ENCODE measurements around the gene DNAJB5.

Gene DNAJB5

DNA sequence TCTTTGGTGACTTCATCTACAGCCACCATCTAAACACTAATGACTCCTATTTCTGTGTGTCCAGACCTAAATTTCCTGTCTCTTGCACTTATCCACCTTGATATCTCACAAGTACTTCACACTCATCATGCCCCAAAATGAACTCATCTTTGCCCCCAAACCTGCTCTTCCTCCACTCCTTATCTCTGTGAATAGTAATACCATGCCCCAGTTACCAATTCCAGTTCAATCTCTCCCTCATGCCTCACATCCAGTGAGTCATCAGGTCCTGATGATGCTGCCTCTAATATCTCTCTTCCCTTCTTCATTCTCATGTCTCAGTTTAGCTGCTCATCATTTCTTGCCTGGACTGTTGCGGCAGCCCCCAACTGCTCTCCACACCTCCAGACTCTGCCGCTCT is 14.9 kb upstream of the DNAJB5 start:
- ATAC-seq (peak; percentile 17), DNase-seq (ENCODE audit: low spot score in 2 of 2) (no peak)
- Mint-ChIP-seq H3K36me3 (no peaks in the 10 kb centered on the region), H3K4me1 (no peaks in the 10 kb centered on the region), H3K9me3 (no peaks in the 10 kb centered on the region), H3K4me3 (no peak overlapping the region), H3K27ac (no peak overlapping the region)

DNA sequence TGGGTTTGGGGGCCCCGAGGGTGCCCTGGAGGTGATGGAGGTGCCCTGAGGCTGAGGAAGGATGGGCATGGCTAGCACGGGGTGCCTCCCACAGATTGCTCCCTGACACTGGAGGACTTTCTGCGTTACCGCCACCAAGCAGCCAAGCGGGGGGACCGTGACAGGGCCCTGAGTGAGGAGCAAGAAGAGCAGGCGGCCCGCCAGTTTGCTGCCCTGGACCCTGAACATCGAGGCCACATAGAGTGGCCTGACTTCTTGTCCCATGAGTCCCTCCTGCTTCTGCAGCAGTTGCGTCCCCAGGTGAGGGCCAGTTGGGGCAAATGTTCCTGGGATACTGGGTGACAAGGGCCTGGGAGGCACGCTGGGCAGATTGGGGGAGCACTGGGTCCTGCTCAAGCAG is 13.1 kb upstream of the DNAJB5 start:
- H3K36me3 Mint-ChIP-seq = no peaks in the 10 kb centered on the region
- no peaks in the 10 kb centered on the region for H3K4me1 Mint-ChIP-seq
- no peak overlapping the region for H3K4me3 Mint-ChIP-seq
- ATAC-seq = no peak
- no peak overlapping the region for H3K27ac Mint-ChIP-seq
- no peak for DNase-seq (ENCODE audit: low spot score in 2 of 2)
- H3K9me3 Mint-ChIP-seq = no peaks in the 10 kb centered on the region

DNA sequence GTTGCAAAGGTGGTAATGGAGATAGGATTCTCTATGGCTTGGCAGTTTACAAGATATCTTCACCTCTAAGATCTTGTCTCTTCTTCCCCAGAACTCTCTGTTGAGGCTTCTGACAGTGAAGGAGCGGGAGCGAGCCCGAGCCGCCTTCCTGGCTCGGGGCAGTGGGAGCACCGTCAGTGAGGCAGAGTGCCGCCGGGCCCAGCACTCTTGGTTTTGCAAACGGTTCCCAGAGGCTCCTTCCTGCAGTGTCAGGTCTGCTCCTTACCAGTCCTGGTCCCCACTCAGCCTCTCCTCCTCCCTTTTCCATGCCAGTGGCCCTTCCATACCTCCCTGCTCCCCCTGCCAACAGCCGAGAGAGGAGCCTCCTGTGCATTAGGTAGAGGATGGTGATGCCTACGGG is 12.6 kb upstream of the DNAJB5 start:
- DNase-seq (ENCODE audit: low spot score in 2 of 2) (no peak), ATAC-seq (no peak)
- Mint-ChIP-seq H3K4me3 (no peak overlapping the region), H3K27ac (no peak overlapping the region), H3K36me3 (no peaks in the 10 kb centered on the region), H3K9me3 (no peaks in the 10 kb centered on the region), H3K4me1 (no peaks in the 10 kb centered on the region)

DNA sequence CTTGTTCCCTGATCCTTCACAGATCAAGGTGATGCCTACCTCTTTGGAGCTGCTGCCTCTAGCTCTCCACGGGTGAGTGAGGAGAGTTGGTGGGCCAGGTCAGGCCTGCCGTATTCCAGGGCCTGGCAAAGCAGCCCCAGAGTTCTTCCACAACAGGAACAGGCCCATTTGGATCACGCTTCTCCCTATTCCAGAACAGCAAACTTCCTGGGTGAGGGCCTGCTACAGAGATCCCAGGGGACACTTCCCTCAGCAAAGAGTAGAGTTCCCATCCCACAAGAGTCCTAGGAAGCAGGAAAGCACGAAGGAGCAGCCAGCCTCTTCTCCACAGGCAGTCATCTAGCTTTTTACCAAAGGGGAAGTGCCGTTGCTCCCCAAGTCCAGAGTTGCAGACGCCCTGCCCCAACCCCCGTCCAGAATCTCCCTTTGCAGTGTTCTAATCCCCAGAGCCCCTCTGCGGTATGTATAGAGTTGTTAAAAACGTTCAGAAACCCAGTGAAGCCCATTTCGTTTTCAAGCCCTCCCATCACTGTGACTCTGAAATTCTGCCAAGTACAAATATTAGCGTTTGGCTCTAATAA is 9.3 kb upstream of the DNAJB5 start:
- ATAC-seq = no peak
- no peak overlapping the region for H3K4me3 Mint-ChIP-seq
- peaks cover 22% of the 10 kb centered on the region for H3K4me1 Mint-ChIP-seq
- DNase-seq (ENCODE audit: low spot score in 2 of 2) = no peak
- no peaks in the 10 kb centered on the region for H3K36me3 Mint-ChIP-seq
- H3K27ac Mint-ChIP-seq = peak overlapping the region; percentile 63
- H3K9me3 Mint-ChIP-seq = no peaks in the 10 kb centered on the region

DNA sequence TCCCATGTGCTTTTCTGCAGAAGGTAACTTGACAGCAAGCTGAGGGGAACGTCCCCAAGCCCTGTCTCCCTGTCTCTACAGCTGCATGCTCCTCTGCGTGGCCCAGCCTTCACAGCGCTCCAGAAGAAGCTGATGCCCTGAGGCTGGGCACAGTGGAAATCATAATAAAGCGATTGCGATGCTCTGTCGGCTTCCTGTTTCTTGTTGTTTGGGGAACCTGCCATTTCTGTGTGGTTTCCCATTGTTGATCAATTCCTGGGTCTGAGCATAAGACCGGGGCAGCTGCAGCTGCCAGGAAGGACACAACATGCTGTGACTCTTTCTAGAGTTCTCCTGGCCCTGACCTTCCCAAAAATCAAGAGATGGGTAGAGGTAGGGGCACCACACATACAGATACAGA is 7.2 kb upstream of the DNAJB5 start:
- ATAC-seq (no peak), DNase-seq (ENCODE audit: low spot score in 2 of 2) (no peak)
- Mint-ChIP-seq H3K4me3 (no peak overlapping the region), H3K9me3 (no peaks in the 10 kb centered on the region), H3K36me3 (no peaks in the 10 kb centered on the region), H3K4me1 (peaks cover 43% of the 10 kb centered on the region), H3K27ac (no peak overlapping the region)

DNA sequence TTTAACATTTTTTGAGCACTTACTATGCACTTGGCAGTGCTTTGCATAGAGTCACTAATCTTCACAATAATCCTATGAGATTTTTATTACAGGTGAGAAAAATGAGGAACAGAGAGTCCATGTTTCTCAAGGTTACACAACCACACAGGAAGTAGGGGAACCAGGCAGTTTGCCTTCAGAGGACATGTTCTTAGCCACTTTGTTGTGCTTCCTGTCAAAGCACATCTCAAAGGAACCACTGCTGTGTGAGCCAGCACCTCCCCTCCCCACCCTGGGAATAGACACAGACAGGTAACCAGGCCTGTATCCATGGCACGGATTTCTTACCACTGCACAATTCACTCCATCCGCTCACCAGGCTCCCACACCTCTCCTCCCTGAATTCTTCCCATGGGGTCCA is 6.3 kb upstream of the DNAJB5 start:
- Mint-ChIP-seq H3K4me1 (peaks cover 51% of the 10 kb centered on the region), H3K36me3 (no peaks in the 10 kb centered on the region), H3K9me3 (no peaks in the 10 kb centered on the region), H3K4me3 (no peak overlapping the region), H3K27ac (no peak overlapping the region)
- no peak for DNase-seq (ENCODE audit: low spot score in 2 of 2)
- ATAC-seq = no peak

DNA sequence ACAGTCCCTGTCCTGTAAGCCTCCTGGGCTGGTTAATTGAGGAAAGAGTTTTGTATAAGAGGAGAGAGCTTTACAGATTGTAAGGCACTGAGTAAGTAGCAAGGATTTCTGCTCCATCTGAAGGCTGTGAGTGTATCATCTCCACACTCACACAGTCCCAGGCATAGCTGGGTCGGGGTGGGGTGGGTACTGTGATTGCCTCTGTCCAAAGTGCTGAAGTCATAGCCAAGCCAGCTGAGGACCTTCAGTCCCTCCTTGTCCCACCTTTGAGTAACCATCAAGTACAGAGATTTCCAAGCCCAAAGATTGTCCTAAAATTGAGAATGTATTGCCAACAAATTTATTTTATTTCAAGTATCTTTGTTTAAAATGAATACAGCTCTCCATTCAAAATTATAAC is 5.5 kb upstream of the DNAJB5 start:
- peaks cover under 1% of the 10 kb centered on the region for H3K36me3 Mint-ChIP-seq
- no peaks in the 10 kb centered on the region for H3K9me3 Mint-ChIP-seq
- no peak overlapping the region for H3K27ac Mint-ChIP-seq
- ATAC-seq = no peak
- no peak for DNase-seq (ENCODE audit: low spot score in 2 of 2)
- peaks cover 59% of the 10 kb centered on the region for H3K4me1 Mint-ChIP-seq
- no peak overlapping the region for H3K4me3 Mint-ChIP-seq

DNA sequence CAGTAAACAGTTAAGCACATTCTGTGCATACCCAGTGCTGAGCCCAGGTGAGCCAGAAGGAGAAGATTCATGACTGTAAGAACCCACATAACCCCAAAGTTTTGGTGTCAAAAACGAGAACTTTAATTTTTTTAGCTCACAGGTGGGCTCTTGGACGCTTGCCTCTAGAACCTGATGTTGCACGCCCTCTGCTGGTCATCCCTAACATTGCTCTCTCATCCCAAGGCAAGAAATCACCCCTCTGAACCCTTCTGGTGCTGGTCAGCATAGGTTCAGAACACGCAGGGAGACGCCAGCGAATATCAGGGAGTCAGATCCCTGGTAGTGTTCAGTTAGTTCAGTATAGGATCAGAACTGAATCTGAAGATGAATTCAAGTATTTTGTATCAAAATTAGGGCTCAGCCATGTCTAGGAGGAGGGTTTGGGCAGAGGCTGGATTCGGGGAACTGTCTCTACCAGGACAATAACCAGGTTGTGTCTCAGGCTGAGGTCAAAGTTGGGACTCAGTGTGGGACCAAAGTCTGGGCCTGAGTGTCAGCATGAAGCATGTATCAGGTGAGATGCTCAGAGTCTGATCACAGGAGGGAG is 4.1 kb upstream of the DNAJB5 start:
- Mint-ChIP-seq H3K4me3 (no peak overlapping the region), H3K36me3 (peaks cover 9% of the 10 kb centered on the region), H3K4me1 (peaks cover 63% of the 10 kb centered on the region), H3K9me3 (no peaks in the 10 kb centered on the region), H3K27ac (no peak overlapping the region)
- DNase-seq (ENCODE audit: low spot score in 2 of 2) (peak; percentile 44 to 82), ATAC-seq (no peak)

DNA sequence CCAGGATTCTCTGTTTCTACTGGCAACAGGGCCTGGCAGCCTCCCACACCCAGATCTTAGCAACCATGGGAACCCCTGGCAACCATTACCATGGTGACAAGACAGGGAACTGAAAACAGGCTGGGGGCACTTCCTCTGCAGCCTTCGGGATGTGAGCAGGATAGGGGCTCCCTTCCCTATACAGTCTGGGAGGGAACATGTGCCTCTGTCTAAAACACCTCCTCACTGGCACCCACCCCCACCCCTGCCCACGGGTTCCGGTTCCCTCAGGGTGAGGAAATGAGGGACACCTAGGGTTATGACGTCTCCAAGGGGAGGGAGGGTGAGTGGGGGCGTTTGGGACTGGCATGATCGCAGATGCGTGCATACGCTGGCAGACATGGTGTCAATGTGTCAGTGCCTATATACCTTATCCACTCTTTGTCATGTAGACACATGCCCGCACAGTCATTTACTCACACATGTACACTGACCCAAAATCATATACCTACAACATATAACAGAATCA is 3.0 kb upstream of the DNAJB5 start:
- Mint-ChIP-seq H3K9me3 (no peaks in the 10 kb centered on the region), H3K27ac (peak overlapping the region; percentile 78), H3K4me1 (peaks cover 75% of the 10 kb centered on the region), H3K4me3 (no peak overlapping the region), H3K36me3 (peaks cover 16% of the 10 kb centered on the region)
- ATAC-seq (peak; percentile 19), DNase-seq (ENCODE audit: low spot score in 2 of 2) (no peak)

DNA sequence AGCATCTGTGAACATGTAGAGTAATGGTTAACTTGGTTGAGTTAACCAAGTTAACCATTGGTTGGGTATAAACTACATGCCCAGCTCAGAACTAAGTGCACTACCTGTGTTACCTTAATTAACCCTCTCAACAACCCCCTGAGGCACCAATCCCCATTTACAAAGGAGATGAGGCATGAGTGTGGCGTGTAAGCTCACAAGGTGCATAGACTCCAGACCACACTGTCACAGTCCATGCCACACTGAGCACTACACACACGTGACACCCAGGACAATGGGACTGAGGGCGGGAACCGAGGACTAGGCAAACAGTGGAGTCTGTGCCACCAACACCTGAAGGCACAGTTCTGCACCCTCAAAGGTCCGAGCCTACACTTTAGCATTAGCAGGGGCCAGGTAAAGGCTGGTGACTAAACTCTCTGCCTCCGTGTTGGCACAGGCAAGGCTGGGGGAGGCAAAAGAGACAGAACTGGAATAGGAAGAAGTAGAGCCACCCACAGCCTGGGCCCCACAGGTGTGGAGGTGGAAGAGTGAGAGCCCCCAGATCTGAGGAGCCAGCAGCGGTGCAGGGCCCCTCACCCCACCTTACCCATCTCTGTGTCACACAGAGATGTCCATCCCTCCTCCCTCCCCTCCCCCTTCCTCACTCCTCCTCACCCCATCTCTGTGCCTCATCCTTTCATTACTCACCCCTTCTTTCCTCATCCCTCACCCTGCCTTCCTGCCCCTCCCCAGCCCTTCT is 2.2 kb upstream of the DNAJB5 start:
- peaks cover 16% of the 10 kb centered on the region for H3K36me3 Mint-ChIP-seq
- peaks cover 79% of the 10 kb centered on the region for H3K4me1 Mint-ChIP-seq
- DNase-seq (ENCODE audit: low spot score in 2 of 2) (no peak), ATAC-seq (no peak)
- H3K9me3 Mint-ChIP-seq = no peaks in the 10 kb centered on the region
- peak overlapping the region; percentile 82 for H3K4me3 Mint-ChIP-seq
- H3K27ac Mint-ChIP-seq = peak overlapping the region; percentile 78

DNA sequence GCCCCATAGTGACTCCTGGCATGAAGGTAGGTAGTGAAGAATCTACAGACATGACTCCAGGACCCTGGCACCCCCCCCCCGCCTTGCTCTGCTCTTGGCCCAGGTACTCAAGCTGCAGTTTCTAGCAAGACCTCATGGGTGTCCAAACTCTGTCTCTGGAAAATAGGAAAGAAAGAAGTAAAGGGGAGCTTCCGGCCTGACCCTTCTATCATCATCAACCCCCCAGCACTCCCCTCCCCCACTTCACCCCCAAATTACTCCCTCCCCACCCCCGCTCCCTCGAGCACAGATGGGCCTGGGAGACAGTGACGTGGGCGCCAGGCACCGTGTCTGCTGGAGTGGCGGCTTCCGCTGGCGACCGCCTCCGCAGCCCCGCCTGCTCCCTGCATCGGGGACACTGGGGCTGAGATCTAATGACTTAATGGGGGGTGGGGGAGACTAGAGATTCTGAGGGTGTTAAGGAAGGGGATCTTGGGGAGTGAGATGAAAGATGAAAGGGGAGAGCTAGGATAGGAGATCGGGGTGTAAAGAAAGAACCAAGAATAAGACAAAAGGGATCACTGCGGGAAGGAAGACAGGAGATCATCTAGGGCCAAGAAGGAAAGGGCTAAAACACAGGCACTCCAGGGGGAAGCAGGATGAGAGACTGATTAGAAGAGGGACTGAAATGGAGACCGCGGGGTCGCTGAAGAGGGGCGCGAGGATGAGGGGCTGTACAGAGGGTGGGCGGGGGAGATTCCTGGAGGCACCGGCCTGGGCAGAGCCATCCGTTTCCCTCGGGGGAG is 1.1 kb upstream of the DNAJB5 start:
- ATAC-seq (no peak), DNase-seq (ENCODE audit: low spot score in 2 of 2) (no peak)
- Mint-ChIP-seq H3K4me3 (peak overlapping the region; percentile 82), H3K9me3 (no peaks in the 10 kb centered on the region), H3K4me1 (peaks cover 82% of the 10 kb centered on the region), H3K36me3 (peaks cover 16% of the 10 kb centered on the region), H3K27ac (peak overlapping the region; percentile 91)

DNA sequence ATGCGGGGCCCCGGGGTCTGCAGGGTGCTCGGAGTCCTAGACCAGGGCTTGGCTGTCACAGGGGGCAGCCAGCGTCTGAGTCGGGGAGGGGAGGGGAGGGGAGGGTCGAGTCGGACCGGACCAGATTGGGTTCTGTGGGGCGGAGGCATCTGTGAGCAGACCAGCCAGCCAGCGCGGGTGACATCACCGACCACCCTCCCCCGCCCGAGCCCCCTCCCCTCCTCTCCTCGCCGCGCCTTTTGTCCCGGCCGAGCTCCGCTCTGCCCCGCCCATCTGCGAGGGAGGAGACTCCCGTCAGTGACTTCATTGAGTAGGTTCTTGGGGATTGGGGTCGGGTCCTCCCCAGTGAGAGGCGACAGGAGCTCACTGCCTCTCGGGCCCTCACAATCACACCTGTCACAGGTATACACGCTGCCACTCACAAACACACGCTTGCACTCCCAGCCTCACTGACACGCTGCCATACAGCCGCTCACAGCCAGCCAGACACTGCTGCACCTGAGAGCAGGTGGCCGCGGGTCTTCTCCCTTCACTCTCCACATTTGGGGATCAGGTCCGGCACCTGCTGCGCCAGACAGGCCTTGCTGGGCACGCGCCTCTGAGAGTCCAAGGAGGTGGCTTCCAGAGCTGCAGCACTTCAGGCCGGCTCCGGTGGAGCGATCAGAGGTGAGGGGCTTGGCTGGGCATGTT is 546 bp downstream of the DNAJB5 start:
- peak overlapping the region; percentile 91 for H3K27ac Mint-ChIP-seq
- DNase-seq (ENCODE audit: low spot score in 2 of 2) (no peak), ATAC-seq (no peak)
- H3K9me3 Mint-ChIP-seq = no peaks in the 10 kb centered on the region
- H3K4me1 Mint-ChIP-seq = peaks cover 84% of the 10 kb centered on the region
- H3K36me3 Mint-ChIP-seq = peaks cover 21% of the 10 kb centered on the region
- peak overlapping the region; percentile 82 for H3K4me3 Mint-ChIP-seq

DNA sequence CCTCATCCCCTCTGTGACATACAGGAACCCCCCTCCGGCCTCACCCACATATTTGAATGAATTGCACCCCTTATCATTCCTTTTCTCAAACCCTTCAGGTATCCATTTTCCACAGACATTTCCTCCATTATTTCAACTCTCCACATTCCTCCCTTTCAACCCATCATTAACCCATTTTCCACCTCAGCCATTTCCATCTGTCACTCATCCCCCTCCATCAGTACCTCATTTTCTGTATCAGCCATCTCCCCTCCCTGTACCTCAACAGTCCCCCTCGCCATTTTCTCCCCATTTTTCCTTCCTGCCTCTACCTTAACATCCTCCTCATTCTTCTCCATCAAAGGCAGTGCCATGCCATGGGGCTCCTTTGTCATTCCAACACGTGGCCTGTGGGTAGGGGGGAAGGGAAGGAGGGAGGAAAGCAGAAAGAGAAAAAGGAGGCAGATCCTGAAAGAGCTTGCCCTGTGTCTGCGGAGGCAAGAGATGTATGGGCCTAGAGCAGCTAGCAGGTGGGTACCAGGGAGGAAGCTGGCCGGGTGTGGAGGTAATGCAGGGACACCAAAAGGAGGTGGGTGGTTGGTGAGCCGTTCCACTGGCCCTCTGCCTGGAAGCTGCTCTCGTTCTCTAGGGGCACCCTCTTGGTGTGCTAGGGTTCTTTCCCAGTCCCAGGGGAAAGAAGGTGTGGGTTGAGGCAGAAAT is 1.5 kb downstream of the DNAJB5 start:
- H3K4me1 Mint-ChIP-seq = peaks cover 74% of the 10 kb centered on the region
- no peaks in the 10 kb centered on the region for H3K9me3 Mint-ChIP-seq
- DNase-seq (ENCODE audit: low spot score in 2 of 2) (no peak), ATAC-seq (no peak)
- peak overlapping the region; percentile 91 for H3K27ac Mint-ChIP-seq
- H3K36me3 Mint-ChIP-seq = peaks cover 21% of the 10 kb centered on the region
- peak overlapping the region; percentile 82 for H3K4me3 Mint-ChIP-seq

DNA sequence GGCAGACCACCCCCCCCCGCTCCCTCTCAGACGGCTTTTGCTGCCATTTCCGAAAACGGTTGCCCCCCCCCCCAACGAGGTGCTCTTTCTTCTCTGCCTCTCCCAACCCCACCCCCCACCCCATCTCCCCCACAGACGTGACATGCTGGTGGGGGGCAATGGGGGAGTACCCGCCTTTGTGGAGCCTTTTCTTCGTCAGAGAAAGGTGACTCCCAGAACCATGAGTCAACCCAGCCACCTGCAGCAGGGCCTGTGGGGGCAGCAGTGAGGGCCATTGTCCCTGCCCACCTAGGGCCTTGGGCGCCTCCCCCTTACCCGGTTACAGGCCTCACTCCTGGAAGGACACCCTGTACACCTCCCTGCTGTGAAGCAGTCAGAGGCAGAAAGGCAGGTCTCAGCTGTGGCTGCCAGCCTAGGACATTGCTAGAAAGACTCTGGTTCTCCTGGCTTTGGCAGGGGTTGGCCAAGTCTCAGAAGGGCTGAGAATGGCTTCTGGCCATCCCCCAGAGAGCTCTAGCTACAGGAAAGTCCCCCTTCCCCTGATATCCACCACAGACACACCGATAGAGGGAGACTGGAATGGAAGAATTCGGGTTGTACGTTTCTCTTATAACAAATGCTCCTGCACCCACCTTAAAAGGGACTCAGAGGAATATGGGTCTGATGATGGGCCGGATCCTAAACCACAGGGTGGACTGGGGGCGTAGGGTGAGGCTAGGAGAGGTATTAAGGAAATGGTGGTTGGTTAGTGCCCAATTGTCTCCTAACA is 2.2 kb downstream of the DNAJB5 start:
- peak overlapping the region; percentile 90 for H3K27ac Mint-ChIP-seq
- ATAC-seq (no peak), DNase-seq (ENCODE audit: low spot score in 2 of 2) (no peak)
- H3K9me3 Mint-ChIP-seq = no peaks in the 10 kb centered on the region
- H3K4me3 Mint-ChIP-seq = peak overlapping the region; percentile 82
- peaks cover 27% of the 10 kb centered on the region for H3K36me3 Mint-ChIP-seq
- peaks cover 67% of the 10 kb centered on the region for H3K4me1 Mint-ChIP-seq

Measured in stimulated activated effector memory CD8-positive, alpha-beta T cell treated with anti-CD3 and anti-CD28 coated beads, Interleukin-12 subunit alpha, Interleukin-12 subunit beta, amount 100 ng/mL, for 72 hours (primary cell).